ENCODE results near the gene SH3BP4. TPM values are rescaled to one million over a fixed set of nuclear protein-coding genes. Genes with fewer than 3 reads are reported as not detected.
"Not testable (repeated sequence)": the region's sequence is repeated elsewhere in the genome, so short reads cannot be mapped to it uniquely, and the experiment has no call there.

SH3BP4 gene
- total RNA-seq, 2 donors from 2014 or later, result not detected

DNA sequence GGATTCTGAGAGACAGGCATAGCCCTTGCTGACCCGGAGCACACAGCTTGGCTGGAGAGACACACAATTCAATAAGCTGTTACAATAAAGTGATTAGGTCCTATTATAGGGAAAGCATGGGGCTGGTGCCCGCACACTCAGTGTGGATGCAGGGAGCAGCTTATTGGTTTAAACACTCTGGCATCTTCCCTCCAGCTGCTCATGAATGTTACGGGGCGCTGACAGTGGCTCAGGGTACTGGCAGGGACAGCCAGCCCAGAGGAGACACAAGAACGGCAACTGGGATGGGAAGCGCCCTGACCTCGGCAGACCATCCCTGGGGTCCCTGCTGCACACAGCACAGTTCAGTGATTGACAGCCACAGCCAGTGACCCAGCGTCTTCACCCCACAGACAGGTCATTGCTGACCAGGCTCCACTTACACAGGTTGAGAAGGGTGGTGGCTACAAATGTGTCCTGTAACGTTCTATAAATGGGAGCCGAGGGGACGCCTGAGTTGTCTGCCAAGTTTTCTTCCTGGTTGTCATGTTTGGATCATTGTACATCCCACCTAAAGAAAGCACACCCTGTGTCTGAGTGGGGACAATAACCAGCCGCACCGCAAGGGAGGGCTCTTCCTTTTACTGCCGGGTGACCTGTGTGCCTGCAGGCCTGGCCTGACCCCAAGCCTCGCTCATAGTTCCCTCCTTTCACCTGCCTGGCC is 60.3 kb downstream of the SH3BP4 start:
- Mint-ChIP-seq H3K4me3 (no peak overlapping the region), H3K27me3 (peaks cover 9% of the 10 kb centered on the region), H3K36me3 (ENCODE audit: low read depth) (no peaks in the 10 kb centered on the region), H3K4me1 (no peaks in the 10 kb centered on the region), H3K27ac (no peak overlapping the region), H3K9me3 (peaks cover 6% of the 10 kb centered on the region)
- no peak for ATAC-seq (replicated peaks)

DNA sequence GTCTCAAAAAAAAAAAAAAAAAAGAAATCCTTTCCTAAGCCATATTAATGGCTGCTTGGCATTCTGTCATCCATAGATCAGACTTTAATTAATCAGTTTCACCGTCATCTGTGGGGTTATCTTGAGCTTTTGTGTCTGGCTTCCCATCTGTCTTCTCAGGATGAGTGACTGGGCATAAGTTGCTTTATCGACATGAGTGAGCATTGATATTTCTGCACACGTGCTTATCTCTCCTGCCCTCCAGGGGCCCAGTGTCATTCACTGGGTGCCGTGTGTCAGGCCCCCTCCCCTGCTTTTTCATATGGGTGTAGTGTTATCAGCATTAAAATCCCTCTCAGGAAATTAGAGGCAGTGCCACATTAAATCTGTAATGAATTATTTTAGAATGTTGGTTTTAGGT is 65.6 kb downstream of the SH3BP4 start:
- H3K27ac Mint-ChIP-seq, result no peak overlapping the region
- H3K27me3 Mint-ChIP-seq, result peaks cover 15% of the 10 kb centered on the region
- no peaks in the 10 kb centered on the region for H3K4me1 Mint-ChIP-seq
- H3K36me3 Mint-ChIP-seq (ENCODE audit: low read depth), result no peaks in the 10 kb centered on the region
- no peak for ATAC-seq (replicated peaks)
- H3K4me3 Mint-ChIP-seq, result no peak overlapping the region
- peaks cover 6% of the 10 kb centered on the region for H3K9me3 Mint-ChIP-seq

DNA sequence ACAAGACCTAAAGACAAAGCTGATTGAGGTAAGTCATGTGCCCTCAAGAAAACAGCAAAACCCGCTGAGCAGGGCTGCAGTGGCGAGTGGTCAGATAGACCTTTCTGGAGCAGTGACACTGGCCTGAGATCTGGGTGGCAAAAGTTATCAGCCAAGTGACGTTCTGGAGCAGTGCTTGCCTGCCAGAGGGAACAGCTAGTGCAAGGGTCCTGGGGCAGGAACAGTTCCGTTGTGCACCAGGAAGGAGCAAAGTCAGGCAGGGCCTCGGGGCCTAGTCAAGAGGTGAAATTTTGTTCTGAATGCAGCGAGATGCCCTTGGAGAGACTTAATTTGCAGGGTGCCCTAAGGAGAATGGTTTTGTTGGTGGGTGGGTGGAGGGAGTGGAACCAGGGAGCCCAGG is 67.0 kb downstream of the SH3BP4 start:
- Mint-ChIP-seq H3K4me1 (no peaks in the 10 kb centered on the region), H3K4me3 (no peak overlapping the region), H3K27me3 (peaks cover 15% of the 10 kb centered on the region), H3K36me3 (ENCODE audit: low read depth) (no peaks in the 10 kb centered on the region), H3K9me3 (peaks cover 6% of the 10 kb centered on the region), H3K27ac (no peak overlapping the region)
- ATAC-seq (replicated peaks), result no peak

DNA sequence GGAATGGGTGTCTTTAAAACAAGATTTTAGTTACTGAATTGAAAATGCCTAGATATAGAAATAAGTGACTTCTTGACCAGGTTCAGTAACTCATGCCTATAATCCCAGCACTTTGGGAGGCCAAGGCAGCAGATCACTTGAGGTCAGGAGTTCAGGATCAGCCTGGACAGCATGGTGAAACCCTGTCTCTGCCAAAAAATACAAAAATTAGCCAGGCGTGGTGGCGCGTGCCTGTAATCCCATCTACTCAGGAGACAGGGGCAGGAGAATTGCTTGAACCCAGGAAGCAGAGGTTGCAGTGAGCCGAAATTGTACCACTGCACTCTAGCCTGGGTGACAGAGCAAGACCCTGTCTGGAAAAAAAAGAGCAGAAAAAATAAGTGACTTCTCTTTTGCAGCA is 68.3 kb downstream of the SH3BP4 start:
- not testable (repeated sequence) for H3K4me3 Mint-ChIP-seq; H3K36me3 Mint-ChIP-seq (ENCODE audit: low read depth); H3K27ac Mint-ChIP-seq; ATAC-seq (replicated peaks); H3K9me3 Mint-ChIP-seq; H3K4me1 Mint-ChIP-seq
- H3K27me3 Mint-ChIP-seq, result peaks cover 15% of the 10 kb centered on the region

DNA sequence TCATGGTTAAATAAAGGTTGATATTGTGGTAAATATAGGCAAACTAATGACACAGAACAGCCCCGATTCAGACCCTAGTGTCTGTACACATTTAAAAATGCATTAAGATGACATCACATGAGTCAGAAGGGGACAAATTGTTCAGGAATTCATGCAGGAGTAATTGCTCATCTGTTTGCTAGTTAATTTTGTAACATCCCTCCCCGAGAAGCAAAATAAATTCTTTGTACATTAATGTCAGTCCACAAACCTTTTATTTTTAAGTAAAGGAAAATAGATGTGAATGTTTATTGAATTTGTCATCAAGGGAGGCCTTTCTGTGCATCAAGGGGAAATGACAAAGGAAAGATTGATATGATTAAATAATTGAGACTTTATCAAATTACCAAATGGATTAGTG is 69.9 kb downstream of the SH3BP4 start:
- H3K27me3 Mint-ChIP-seq, result peaks cover 6% of the 10 kb centered on the region
- ATAC-seq (replicated peaks), result no peak
- H3K9me3 Mint-ChIP-seq, result no peaks in the 10 kb centered on the region
- H3K4me1 Mint-ChIP-seq, result no peaks in the 10 kb centered on the region
- H3K27ac Mint-ChIP-seq, result no peak overlapping the region
- H3K4me3 Mint-ChIP-seq, result no peak overlapping the region
- no peaks in the 10 kb centered on the region for H3K36me3 Mint-ChIP-seq (ENCODE audit: low read depth)

DNA sequence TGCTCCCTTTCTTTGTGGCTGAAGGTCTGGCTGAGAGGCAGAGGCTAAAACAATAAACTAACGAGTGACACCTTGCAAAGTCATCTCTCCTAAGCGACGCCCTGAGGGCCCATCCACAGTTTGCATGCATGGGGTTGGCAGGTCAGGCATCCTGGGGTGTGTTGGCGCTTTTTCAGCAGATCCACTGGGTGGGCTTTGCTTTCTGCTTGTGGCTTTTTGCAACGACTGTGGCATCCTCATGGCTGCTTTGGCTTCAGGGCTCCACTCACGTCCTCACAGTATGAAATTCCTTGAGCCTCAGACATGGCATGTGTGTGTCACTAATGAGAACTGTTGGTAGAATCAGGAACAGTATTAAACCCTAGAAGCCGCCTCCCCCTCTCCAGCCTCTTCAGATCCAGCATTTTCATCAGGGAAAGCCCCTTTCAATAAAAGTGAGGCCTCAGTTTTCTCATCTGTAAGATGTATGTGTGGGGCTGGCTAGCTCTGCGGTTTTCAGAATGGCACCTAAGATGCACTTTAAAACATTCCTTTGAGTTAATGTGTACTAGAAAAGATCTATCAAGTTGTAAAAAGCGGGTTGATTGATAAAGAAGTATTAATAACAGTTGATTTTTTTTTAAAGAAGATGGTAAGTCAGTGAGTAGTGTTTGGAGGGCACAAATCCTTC is 72.5 kb downstream of the SH3BP4 start:
- Mint-ChIP-seq H3K9me3 (no peaks in the 10 kb centered on the region), H3K36me3 (ENCODE audit: low read depth) (no peaks in the 10 kb centered on the region), H3K27me3 (peaks cover 8% of the 10 kb centered on the region), H3K4me3 (no peak overlapping the region), H3K27ac (no peak overlapping the region), H3K4me1 (no peaks in the 10 kb centered on the region)
- ATAC-seq (replicated peaks), result no peak

DNA sequence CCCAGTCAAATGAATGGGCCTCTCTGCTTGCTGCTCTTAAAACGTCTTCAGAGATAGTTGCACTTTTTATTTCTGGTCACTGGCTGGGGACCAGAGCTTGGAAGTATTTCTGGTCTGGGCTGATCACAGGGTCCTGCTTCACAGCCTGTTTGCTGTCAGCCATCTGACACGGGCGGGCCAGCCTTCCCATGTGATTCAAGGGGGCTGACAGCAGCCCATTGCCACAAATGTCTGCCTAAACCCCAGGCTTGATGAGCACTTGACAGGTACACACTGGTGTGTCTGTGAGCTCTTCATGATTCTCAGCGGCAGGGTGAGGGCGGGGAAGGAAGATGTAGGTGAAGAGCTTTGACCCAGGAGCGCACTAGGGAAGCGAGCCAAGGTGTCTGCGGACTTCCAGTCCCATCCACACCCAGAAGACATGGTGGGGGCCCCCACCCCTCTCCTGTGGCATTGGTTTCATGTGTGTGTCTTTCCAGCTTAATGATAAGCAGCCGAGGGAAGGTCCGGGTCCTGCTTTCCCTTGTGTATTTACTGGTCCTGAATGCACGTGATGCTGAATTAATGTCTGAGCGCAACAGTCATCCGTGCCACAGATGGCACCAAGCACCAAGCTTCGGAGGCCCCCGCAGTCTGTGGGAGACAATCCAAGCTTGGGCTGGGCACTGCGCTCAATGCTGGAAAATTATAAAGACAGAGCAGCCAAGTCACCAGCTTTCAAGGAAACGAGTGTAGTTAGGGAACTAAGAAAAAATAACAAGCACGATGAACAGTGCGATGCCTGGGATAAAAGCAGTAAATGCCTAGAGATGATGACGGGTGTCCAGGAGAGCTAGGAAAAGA is 73.3 kb downstream of the SH3BP4 start:
- Mint-ChIP-seq H3K27me3 (peaks cover 8% of the 10 kb centered on the region), H3K36me3 (ENCODE audit: low read depth) (no peaks in the 10 kb centered on the region), H3K9me3 (no peaks in the 10 kb centered on the region), H3K4me3 (no peak overlapping the region), H3K27ac (no peak overlapping the region), H3K4me1 (no peaks in the 10 kb centered on the region)
- no peak for ATAC-seq (replicated peaks)

DNA sequence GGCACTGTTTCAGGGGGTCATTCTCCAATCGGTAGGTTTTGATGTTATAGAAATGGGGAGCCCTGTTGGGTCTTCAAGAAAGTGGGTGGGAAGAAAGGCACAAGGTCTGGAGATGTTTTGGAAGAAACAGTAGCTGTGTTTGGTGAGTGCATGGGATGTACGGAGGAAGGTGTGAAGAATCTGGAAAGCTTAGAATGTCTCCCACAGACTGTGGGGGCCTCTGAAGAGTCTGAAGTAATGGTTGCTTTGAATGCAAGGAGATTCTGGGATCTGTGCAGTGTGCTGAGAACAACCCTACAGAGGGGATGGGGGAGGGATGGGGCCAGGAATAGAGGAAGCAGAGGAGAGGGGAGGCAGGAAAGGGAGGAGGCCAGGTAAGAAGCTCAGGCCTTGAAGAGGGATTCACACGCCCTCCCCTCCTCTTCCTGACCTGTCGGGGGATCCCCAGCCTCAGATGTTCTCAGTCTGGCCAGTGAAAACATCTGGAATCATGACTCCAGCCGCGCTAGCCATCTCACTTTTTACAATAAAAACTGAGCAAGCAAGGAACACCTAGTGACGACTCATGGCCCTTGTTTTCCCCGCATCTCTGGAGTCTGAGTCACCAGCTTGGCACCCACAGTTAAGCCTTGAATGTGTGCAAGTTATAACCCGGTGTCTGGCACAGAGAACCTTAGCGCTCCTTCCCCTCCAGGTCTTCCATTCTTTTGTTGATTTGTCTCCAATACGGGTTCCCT is 74.2 kb downstream of the SH3BP4 start:
- H3K27ac Mint-ChIP-seq, result no peak overlapping the region
- no peaks in the 10 kb centered on the region for H3K4me1 Mint-ChIP-seq
- peaks cover 8% of the 10 kb centered on the region for H3K27me3 Mint-ChIP-seq
- H3K36me3 Mint-ChIP-seq (ENCODE audit: low read depth), result no peaks in the 10 kb centered on the region
- H3K4me3 Mint-ChIP-seq, result no peak overlapping the region
- H3K9me3 Mint-ChIP-seq, result no peaks in the 10 kb centered on the region
- ATAC-seq (replicated peaks), result no peak

DNA sequence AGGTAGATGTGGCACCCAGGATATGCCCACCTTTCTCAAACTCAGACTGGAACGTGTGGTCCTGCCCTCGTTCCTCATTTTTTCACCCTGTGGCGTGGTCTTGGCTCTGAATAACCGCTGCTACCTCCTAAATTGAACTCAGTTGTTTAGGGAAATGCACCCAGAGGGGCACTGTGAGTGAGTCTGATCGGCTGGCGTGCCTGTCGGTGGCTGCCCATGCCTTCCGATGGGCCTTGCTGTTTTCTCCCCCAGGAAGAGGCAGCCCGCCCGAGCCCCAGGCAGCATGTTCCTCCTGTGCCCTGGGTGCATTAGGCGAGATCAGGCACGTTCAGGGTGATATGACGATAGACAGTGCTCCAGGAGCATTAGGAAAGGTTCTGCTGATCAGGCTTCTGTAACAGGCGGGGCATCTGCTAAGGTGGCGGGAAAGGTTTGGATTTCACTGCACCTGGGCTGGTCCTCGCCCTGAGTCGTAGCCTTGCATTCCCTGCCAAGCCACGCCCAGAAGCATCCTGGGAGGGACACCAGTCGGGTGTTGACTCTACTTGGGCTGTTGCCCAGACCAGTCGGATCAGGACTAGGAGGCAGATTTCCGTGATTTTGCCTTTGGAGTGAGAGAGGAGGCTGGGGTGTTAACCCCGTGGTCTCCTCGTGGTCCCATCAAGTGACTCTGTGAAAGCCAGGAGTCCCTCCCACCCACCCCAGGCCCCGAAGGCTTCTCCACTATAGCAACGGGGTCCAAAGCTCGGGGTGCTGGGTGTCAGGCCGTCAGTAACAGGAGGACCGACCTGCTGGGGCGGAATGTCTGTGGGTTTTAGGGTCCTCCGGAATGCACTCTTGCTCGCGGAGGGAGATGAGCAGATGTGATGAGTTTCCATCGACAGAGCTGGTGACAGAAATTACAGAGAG is 75.1 kb downstream of the SH3BP4 start:
- Mint-ChIP-seq H3K9me3 (no peaks in the 10 kb centered on the region), H3K4me3 (no peak overlapping the region), H3K36me3 (ENCODE audit: low read depth) (no peaks in the 10 kb centered on the region), H3K27me3 (peaks cover 8% of the 10 kb centered on the region), H3K27ac (no peak overlapping the region), H3K4me1 (no peaks in the 10 kb centered on the region)
- no peak for ATAC-seq (replicated peaks)

DNA sequence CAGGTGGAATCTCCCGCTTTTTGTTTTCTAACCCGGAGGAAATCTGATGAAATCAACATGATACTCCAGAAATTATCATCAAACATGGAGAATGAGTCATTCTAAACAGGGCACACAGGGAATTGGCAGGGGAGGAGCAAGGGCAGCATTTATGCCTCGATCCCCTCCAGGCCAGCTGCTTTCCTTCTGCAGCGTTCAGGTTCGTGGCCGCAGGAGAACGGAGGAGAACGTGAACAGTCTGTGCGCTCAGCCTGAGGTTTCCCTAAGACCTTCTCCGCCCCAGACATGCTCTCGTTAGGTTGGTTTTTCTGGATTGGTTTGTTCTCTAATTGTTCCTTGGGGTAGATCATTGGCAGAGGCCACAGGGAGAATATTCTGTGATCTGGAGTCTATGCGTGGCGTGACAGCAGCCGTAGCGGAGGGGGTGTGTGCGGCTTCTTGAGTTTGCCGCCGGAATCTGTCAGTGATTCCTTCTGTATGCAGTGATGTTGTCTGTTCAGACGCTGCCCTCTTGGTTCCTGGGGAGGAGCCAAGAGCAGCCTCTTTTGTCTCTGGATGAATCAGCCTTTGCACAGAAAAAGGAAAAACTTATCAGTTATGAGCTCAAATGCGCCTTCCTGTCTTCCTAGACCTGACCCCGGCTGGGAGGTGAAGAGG is 75.9 kb downstream of the SH3BP4 start:
- Mint-ChIP-seq H3K9me3 (no peaks in the 10 kb centered on the region), H3K36me3 (ENCODE audit: low read depth) (no peaks in the 10 kb centered on the region), H3K4me1 (no peaks in the 10 kb centered on the region), H3K27ac (no peak overlapping the region), H3K4me3 (no peak overlapping the region), H3K27me3 (peaks cover 8% of the 10 kb centered on the region)
- ATAC-seq (replicated peaks), result no peak

DNA sequence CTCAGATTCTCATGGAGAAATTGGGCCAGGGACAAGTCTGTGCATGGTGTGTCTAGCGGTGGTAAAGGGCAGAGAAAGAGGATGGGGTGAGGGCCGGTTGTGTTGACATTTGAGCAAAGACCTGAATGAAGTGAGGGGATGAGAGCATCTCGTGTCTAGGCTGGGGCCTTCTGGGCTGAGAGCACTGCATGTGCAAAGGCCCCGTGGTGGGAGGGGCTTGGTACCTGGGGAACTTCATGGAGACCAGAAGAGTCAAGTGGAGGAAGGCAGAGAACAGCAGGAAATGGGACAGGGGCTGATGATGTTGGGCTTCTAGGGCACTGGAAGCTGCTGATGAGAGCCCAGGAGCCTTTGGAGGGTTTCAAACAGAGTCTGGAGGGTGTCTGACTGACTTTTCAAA is 76.8 kb downstream of the SH3BP4 start:
- ATAC-seq (replicated peaks), result no peak
- Mint-ChIP-seq H3K27ac (no peak overlapping the region), H3K4me1 (no peaks in the 10 kb centered on the region), H3K4me3 (no peak overlapping the region), H3K27me3 (peaks cover 8% of the 10 kb centered on the region), H3K9me3 (no peaks in the 10 kb centered on the region), H3K36me3 (ENCODE audit: low read depth) (no peaks in the 10 kb centered on the region)

DNA sequence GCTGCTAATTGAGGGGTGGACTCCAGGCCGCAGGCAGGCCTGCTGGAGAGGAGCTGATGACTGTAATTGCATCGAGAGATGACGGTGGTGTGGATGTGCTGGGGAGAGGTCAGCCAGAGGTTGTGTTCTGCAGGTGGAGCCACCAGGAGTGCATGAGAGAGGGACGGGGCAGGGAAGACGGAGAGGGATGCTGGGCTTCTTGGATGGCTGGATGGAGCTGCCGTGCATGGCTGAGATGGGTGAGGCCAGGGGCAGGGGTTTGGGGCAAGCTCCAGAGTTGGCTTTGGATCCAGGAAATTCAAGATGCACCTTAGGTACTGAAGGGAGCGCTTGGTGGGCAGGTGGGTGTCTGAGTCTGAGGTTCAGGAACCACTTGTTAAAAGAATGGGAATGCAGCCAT is 77.2 kb downstream of the SH3BP4 start:
- Mint-ChIP-seq H3K9me3 (no peaks in the 10 kb centered on the region), H3K4me1 (no peaks in the 10 kb centered on the region), H3K4me3 (no peak overlapping the region), H3K27me3 (peaks cover 10% of the 10 kb centered on the region), H3K36me3 (ENCODE audit: low read depth) (no peaks in the 10 kb centered on the region), H3K27ac (no peak overlapping the region)
- no peak for ATAC-seq (replicated peaks)

DNA sequence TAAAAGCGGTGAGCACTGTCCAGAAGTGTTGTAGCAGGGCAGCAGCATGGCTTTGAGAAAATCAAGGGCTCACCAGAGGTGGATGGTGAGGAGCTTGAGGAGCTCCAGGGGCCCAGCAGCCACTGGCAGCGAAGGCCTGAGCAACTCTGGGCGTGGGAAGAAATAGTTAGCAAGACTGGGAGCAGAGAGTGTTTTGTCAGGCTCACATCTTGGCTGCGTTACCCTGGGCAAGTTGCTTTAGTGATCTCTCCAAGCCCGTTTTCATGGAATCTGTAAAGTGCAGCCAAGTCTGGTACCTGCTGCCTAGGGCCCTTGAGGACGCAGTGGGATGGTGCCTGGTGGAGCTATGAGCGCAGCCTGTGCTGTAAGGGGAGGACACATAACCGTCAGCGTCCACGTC is 78.3 kb downstream of the SH3BP4 start:
- Mint-ChIP-seq H3K9me3 (no peaks in the 10 kb centered on the region), H3K27me3 (peaks cover 12% of the 10 kb centered on the region), H3K4me1 (no peaks in the 10 kb centered on the region), H3K4me3 (no peak overlapping the region), H3K27ac (no peak overlapping the region), H3K36me3 (ENCODE audit: low read depth) (no peaks in the 10 kb centered on the region)
- ATAC-seq (replicated peaks), result no peak

All from activated T-helper 17 cell treated with anti-CD3 and anti-CD28 coated beads, Interleukin-2, amount 50 U/mL, for 72 hours (primary cell).